Caco-2 (cell line): ENCODE measurements around the gene PIK3IP1. TPM values are rescaled to one million over a fixed set of nuclear protein-coding genes. Genes with fewer than 3 reads are reported as not detected.

Experiments used
- BruUV-seq: library from RNA; stranded (reverse); fragments of 400-500 nt; replicated peaks from 2 replicates; lab custom pipeline; 2021; lab: Mats Ljungman, UMichigan
- CTCF ChIA-PET: fragments of 300-600 bp; sonication (Branson Sonifier 250); formaldehyde crosslinking; loops from one replicate; lab custom pipeline; 2022; ENCODE audit warnings: antibody characterized with exemption; lab: Charles Lee
- POLR2A ChIA-PET: fragments of 300-600 bp; sonication (Branson Sonifier 250); formaldehyde crosslinking; loops from one replicate; lab custom pipeline; 2022; ENCODE audit warnings: antibody characterized with exemption; lab: Charles Lee
- DNase-seq, 2 experiments: peaks; one replicate each; pipeline versions ENCODE4 v3.0.0 to v3.0.0-alpha.2; 2020 to 2022
- H3K27me3 ChIP-seq: replicated peaks from 2 replicates; pipeline ENCODE4 v1.6.0; 2011; ENCODE audit warnings: low read length; ENCODE audit not compliant: control insufficient read depth, insufficient read depth
- H3K36me3 ChIP-seq: 2 replicates; pipeline ENCODE4 v1.5.1; 2011; ENCODE audit warnings: low read length; ENCODE audit not compliant: control insufficient read depth, insufficient read depth
- H3K4me1 ChIP-seq: fragments of 250-450 bp; sonication (Bioruptor Pico); 2 replicates; pipeline ENCODE4 v1.5.1; 2020; ENCODE audit warnings: mild to moderate bottlenecking
- H3K4me3 ChIP-seq: 2 replicates; pipeline ENCODE4 v1.5.1; 2011; ENCODE audit warnings: low read depth, mild to moderate bottlenecking, control low read depth, low read length
- H3K9me3 ChIP-seq: fragments of 250-450 bp; sonication (Bioruptor Pico); 2 replicates; pipeline ENCODE4 v1.5.1; 2020; ENCODE audit warnings: mild to moderate bottlenecking, moderate library complexity
- H3K27ac Mint-ChIP-seq: one replicate; pipeline ENCODE4 v1.8.0; 2022; ENCODE audit warnings: mixed read lengths; ENCODE audit not compliant: unreplicated experiment
- H3K27me3 Mint-ChIP-seq: one replicate; pipeline ENCODE4 v1.8.0; 2022; ENCODE audit warnings: mixed read lengths; ENCODE audit not compliant: insufficient read depth, unreplicated experiment
- H3K36me3 Mint-ChIP-seq: one replicate; pipeline ENCODE4 v1.8.0; 2022; ENCODE audit warnings: mild to moderate bottlenecking, mixed read lengths; ENCODE audit not compliant: insufficient read depth, unreplicated experiment
- H3K4me1 Mint-ChIP-seq: one replicate; pipeline ENCODE4 v1.8.0; 2022; ENCODE audit warnings: low read depth, mixed read lengths; ENCODE audit not compliant: unreplicated experiment
- H3K4me3 Mint-ChIP-seq: one replicate; pipeline ENCODE4 v1.8.0; 2022; ENCODE audit warnings: mild to moderate bottlenecking, moderate library complexity, mixed read lengths; ENCODE audit not compliant: unreplicated experiment
- H3K9me3 Mint-ChIP-seq: one replicate; pipeline ENCODE4 v1.8.0; 2022; ENCODE audit warnings: mixed read lengths; ENCODE audit not compliant: unreplicated experiment
- CTCF ChIP-seq, 2 experiments: fragments of 200-600 bp in 1 of 2; IDR thresholded peaks; 1 replicate in 1 of 2; 2 replicates in 1 of 2; pipeline versions ENCODE4 v1.5.1 to v1.8.0; 2011 to 2022; ENCODE audit warnings: antibody characterized with exemption in 1 of 2, control low read depth in 1 of 2, inconsistent platforms in 1 of 2, low read depth in 1 of 2, low read length in 1 of 2, mild to moderate bottlenecking in 1 of 2, moderate library complexity in 1 of 2; ENCODE audit not compliant: insufficient read depth in 1 of 2, severe bottlenecking in 1 of 2, unreplicated experiment in 1 of 2
- intact Hi-C: fragments of 100-400 bp; cut with micrococcal nuclease; formaldehyde crosslinking; loops from one replicate; pipeline ENCODE4 v1.10.0; 2022; ENCODE audit not compliant: unreplicated experiment
- total RNA-seq: library from RNA; stranded (reverse); gene quantifications from 2 replicates; pipeline ENCODE4 v1.2.3, GENCODE V29; 2022

Gene PIK3IP1
- total RNA-seq, 1 experiment from 2014 or later, result 0.68 TPM

- no peak overlapping the region for H3K27ac Mint-ChIP-seq
- no peak overlapping the region for H3K4me3 ChIP-seq
- no peaks in the 10 kb centered on the region for H3K27me3 ChIP-seq
- TF ChIP-seq CTCF (IDR thresholded peaks at IDR 0.05; ENCODE audit: insufficient read depth in 1 of 2, low read depth in 1 of 2, low read length in 1 of 2, severe bottlenecking in 1 of 2, unreplicated experiment in 1 of 2), result peak in 1 of 2 experiments; percentile 18
- intact Hi-C loops, result loop anchor here (2.0 kb wide), 1 partner anchor 19 kb away; no protein-coding TSS in a partner anchor
- H3K36me3 ChIP-seq, result no peaks in the 10 kb centered on the region; the same call in 1 of the 2 replicates
- no peaks in the 10 kb centered on the region for H3K9me3 ChIP-seq
- no TSS peak for BruUV-seq
- peak; percentile 59 to 82 for DNase-seq
- ChIA-PET POLR2A (interaction anchor here (0.6 to 1.4 kb wide), 2 partner anchors 35 to 36 kb away, joined by 3 to 4 read pairs; no protein-coding TSS in a partner anchor), CTCF (interaction anchor here (0.7 to 8.2 kb wide), 4 partner anchors 14 to 332 kb away, joined by 3 to 62 read pairs (median 5); no protein-coding TSS in a partner anchor)
- no peaks in the 10 kb centered on the region for H3K9me3 Mint-ChIP-seq
- no peaks in the 10 kb centered on the region for H3K27me3 Mint-ChIP-seq
- H3K36me3 Mint-ChIP-seq, result peaks cover 35% of the 10 kb centered on the region
- H3K4me1 Mint-ChIP-seq, result peaks cover 11% of the 10 kb centered on the region
- H3K4me3 Mint-ChIP-seq, result no peak overlapping the region
- H3K4me1 ChIP-seq, result peaks cover 46% of the 10 kb centered on the region
These were observed 38.3 kb downstream of the PIK3IP1 start for GRCh38 chr22:31253949-31254348.

DNA sequence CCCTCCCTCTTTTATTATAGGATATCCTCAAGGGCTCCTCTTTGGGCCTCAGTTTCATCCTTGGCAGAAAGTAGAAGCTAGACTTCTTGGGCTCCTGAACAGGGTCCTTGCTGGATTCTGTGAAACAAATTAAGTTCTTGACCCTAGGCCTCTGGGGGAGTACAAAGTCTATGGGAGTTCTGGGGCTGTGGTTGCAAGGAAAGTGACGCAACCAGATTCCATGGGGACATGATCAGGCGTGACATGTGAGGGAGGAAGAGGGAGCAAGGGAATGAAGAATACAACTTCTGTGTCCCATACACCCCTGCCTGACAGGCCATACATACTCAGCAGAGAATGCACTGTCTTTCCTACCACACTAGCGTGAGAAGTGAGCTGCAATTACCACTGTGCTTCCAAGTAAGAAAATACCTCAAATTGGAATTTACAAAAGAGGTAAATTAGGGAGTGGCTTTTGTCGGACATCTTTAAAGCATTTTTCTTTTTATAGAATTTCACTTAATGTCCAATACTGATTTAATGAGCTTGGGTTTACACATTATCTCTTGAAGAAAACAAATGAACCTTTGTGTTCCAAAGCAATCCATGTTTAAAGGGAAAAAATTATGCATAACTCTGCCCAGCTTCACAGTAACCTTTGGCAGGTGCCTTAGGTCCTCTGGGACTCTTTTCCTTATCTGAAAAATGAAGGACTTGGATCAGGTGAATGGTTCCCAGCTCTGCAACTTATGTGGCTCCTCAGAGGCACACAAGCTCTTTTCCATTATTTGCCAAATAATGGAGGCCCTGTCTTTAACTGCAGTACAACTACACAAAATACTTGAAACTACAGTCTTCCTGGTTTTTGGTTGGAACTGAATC lies 41.3 kb downstream of the PIK3IP1 start:
- Mint-ChIP-seq H3K36me3 (peaks cover 29% of the 10 kb centered on the region), H3K27me3 (no peaks in the 10 kb centered on the region), H3K4me3 (peak overlapping the region; percentile 63), H3K9me3 (no peaks in the 10 kb centered on the region), H3K4me1 (peaks cover 18% of the 10 kb centered on the region), H3K27ac (peak overlapping the region; percentile 95)
- BruUV-seq, result no TSS peak
- no peak for TF ChIP-seq CTCF (IDR thresholded peaks at IDR 0.05; ENCODE audit: insufficient read depth in 1 of 2, low read depth in 1 of 2, low read length in 1 of 2, severe bottlenecking in 1 of 2, unreplicated experiment in 1 of 2)
- ChIA-PET CTCF (interaction anchor here (0.6 to 8.2 kb wide), 5 partner anchors 11 to 44 kb away, joined by 3 to 62 read pairs (median 6); partner anchors contain the start of gene LIMK2), POLR2A (interaction anchor here (0.5 to 1.4 kb wide), 3 partner anchors 11 to 32 kb away, joined by 3 to 5 read pairs (median 5); no protein-coding TSS in a partner anchor)
- no peaks in the 10 kb centered on the region; the same call in 1 of the 2 replicates for H3K36me3 ChIP-seq
- DNase-seq, result peak; percentile 75 to 85
- H3K4me3 ChIP-seq, result no peak overlapping the region
- H3K4me1 ChIP-seq, result peaks cover 62% of the 10 kb centered on the region
- intact Hi-C loops, result no loop called here
- H3K9me3 ChIP-seq, result no peaks in the 10 kb centered on the region
- no peaks in the 10 kb centered on the region for H3K27me3 ChIP-seq
